Ascending aorta (tissue), 2 donors: Measurements from ENCODE around the gene RTP4. TPM values are rescaled to one million over a fixed set of nuclear protein-coding genes. Genes with fewer than 3 reads are reported as not detected.

Source experiments
- DNase-seq, 2 donors: peaks; one replicate each; pipeline ENCODE4 v3.0.0-alpha.2; 2019; ENCODE audit warnings: low spot score in 2 of 2
- H3K27ac ChIP-seq, 2 donors: fragments of 200-600 bp; sonication (generic); one replicate each; pipeline ENCODE4 v1.5.1; 2016 to 2017; ENCODE audit warnings: mild to moderate bottlenecking in 1 of 2
- H3K27me3 ChIP-seq: fragments of 200-600 bp; sonication (generic); one replicate; pipeline ENCODE4 v1.5.1; 2017
- H3K36me3 ChIP-seq, 2 donors: fragments of 200-600 bp; sonication (generic); one replicate each; pipeline ENCODE4 v1.5.1; 2016
- H3K4me1 ChIP-seq, 2 donors: fragments of 200-600 bp; sonication (generic); one replicate each; pipeline ENCODE4 v1.5.1; 2016 to 2017; ENCODE audit warnings: mild to moderate bottlenecking in 1 of 2
- H3K4me3 ChIP-seq, 2 donors: fragments of 200-600 bp; sonication (generic); one replicate each; pipeline ENCODE4 v1.5.1; 2016 to 2017; ENCODE audit warnings: mild to moderate bottlenecking in 1 of 2
- H3K9me3 ChIP-seq, 2 donors: fragments of 200-600 bp; sonication (generic); one replicate each; pipeline ENCODE4 v1.5.1; 2016
- CTCF ChIP-seq, 3 experiments: fragments of 200-600 bp in 2 of 3; fragments of 450-650 bp in 1 of 3; sonication (generic) in 2 of 3; IDR thresholded peaks; one replicate each; pipeline ENCODE4 v1.5.1; 2016 to 2019; ENCODE audit warnings: antibody characterized with exemption in 3 of 3, mild to moderate bottlenecking in 1 of 3, moderate library complexity in 1 of 3
- intact Hi-C: fragments of 100-400 bp; cut with DNase I; formaldehyde crosslinking; loops from one replicate; pipeline ENCODE4 v1.15.1; 2023
- total RNA-seq: library from RNA; depleted of rRNA; stranded (reverse); fragments of >200 nt; gene quantifications from one replicate; pipeline ENCODE4 v1.1.0, GENCODE V29; 2016

RTP4 gene
- total RNA-seq, 1 donor from 2014 or later: not detected

- Histone ChIP-seq H3K27ac (no peak overlapping the region), H3K9me3 (no peaks in the 10 kb centered on the region), H3K4me1 (peaks cover 6 to 10% of the 10 kb centered on the region in 2 donors), H3K27me3 (no peaks in the 10 kb centered on the region), H3K4me3 (no peak overlapping the region), H3K36me3 (no peaks in the 10 kb centered on the region)
- DNase-seq: no peak
- intact Hi-C loops: no loop called here
- no peak for TF ChIP-seq CTCF (IDR thresholded peaks at IDR 0.05)
Measured at GRCh38 chr3:187323091-187323490, 45.1 kb upstream of the RTP4 start.

GRCh38 chr3:187325632-187326031, 42.6 kb upstream of the RTP4 start:
- H3K27me3 ChIP-seq: no peaks in the 10 kb centered on the region
- no peak for DNase-seq
- TF ChIP-seq CTCF (IDR thresholded peaks at IDR 0.05): no peak
- no peak overlapping the region for H3K4me3 ChIP-seq
- no peaks in the 10 kb centered on the region for H3K4me1 ChIP-seq
- intact Hi-C loops: no loop called here
- no peaks in the 10 kb centered on the region for H3K9me3 ChIP-seq
- no peak overlapping the region for H3K27ac ChIP-seq
- no peaks in the 10 kb centered on the region for H3K36me3 ChIP-seq

GRCh38 chr3:187327845-187328244, 40.3 kb upstream of the RTP4 start:
- Histone ChIP-seq H3K4me3 (no peak overlapping the region), H3K9me3 (no peaks in the 10 kb centered on the region), H3K27me3 (no peaks in the 10 kb centered on the region), H3K36me3 (no peaks in the 10 kb centered on the region), H3K4me1 (no peaks in the 10 kb centered on the region), H3K27ac (no peak overlapping the region)
- no peak for TF ChIP-seq CTCF (IDR thresholded peaks at IDR 0.05)
- intact Hi-C loops: no loop called here
- no peak for DNase-seq

GRCh38 chr3:187328691-187329090, 39.5 kb upstream of the RTP4 start:
- Histone ChIP-seq H3K9me3 (no peaks in the 10 kb centered on the region), H3K4me3 (no peak overlapping the region), H3K36me3 (no peaks in the 10 kb centered on the region), H3K27ac (no peak overlapping the region), H3K27me3 (no peaks in the 10 kb centered on the region), H3K4me1 (no peaks in the 10 kb centered on the region)
- no peak for DNase-seq
- no peak for TF ChIP-seq CTCF (IDR thresholded peaks at IDR 0.05)
- intact Hi-C loops: no loop called here

GRCh38 chr3:187334904-187335303, 33.3 kb upstream of the RTP4 start:
- Histone ChIP-seq H3K9me3 (no peaks in the 10 kb centered on the region), H3K4me3 (no peak overlapping the region), H3K27me3 (no peaks in the 10 kb centered on the region), H3K27ac (no peak overlapping the region), H3K36me3 (no peaks in the 10 kb centered on the region), H3K4me1 (no peaks in the 10 kb centered on the region)
- no peak for DNase-seq
- TF ChIP-seq CTCF (IDR thresholded peaks at IDR 0.05): no peak
- intact Hi-C loops: no loop called here

- H3K4me3 ChIP-seq: no peak overlapping the region
- H3K4me1 ChIP-seq: no peaks in the 10 kb centered on the region
- TF ChIP-seq CTCF (IDR thresholded peaks at IDR 0.05): no peak
- H3K36me3 ChIP-seq: no peaks in the 10 kb centered on the region
- H3K9me3 ChIP-seq: no peaks in the 10 kb centered on the region
- intact Hi-C loops: no loop called here
- H3K27ac ChIP-seq: no peak overlapping the region
- DNase-seq: no peak
- H3K27me3 ChIP-seq: no peaks in the 10 kb centered on the region
Measured at GRCh38 chr3:187336322-187336721, 31.9 kb upstream of the RTP4 start.
